WTC11 (cell line): ENCODE results near the gene UBASH3B.

Experiments
- JUN ChIP-seq: sonication (generic); formaldehyde crosslinking; IDR thresholded peaks from 2 replicates; pipeline ENCODE4 v1.8.0; 2023; ENCODE audit warnings: mild to moderate bottlenecking, missing genetic modification reagents
- MYBL2 ChIP-seq: sonication (generic); formaldehyde crosslinking; IDR thresholded peaks from 2 replicates; pipeline ENCODE4 v1.8.1; 2023; ENCODE audit warnings: mild to moderate bottlenecking, moderate library complexity, missing genetic modification reagents
- NR3C1 ChIP-seq: sonication (generic); formaldehyde crosslinking; conservative IDR thresholded peaks from 2 replicates; pipeline ENCODE4 v1.8.1; 2023; ENCODE audit warnings: low read depth, mild to moderate bottlenecking, missing genetic modification reagents
- SP1 ChIP-seq: sonication (generic); formaldehyde crosslinking; conservative IDR thresholded peaks from 2 replicates; pipeline ENCODE4 v1.8.1; 2022; ENCODE audit warnings: missing genetic modification reagents
- ZNF121 ChIP-seq: sonication (generic); formaldehyde crosslinking; IDR thresholded peaks from 2 replicates; pipeline ENCODE4 v1.8.0; 2023; ENCODE audit warnings: missing genetic modification reagents
- TF ChIP-seq, protein P1 (sequence below): sonication (generic); formaldehyde crosslinking; IDR thresholded peaks from 2 replicates; pipeline ENCODE4 v1.8.0; 2022; ENCODE audit warnings: mild to moderate bottlenecking, missing genetic modification reagents
- TF ChIP-seq, protein P2 (sequence below): fragments of 200-600 bp; IDR thresholded peaks from 2 replicates; pipeline ENCODE4 v1.8.0; 2022; ENCODE audit warnings: antibody characterized with exemption
- TF ChIP-seq, protein P3 (sequence below): sonication (generic); formaldehyde crosslinking; IDR thresholded peaks from 2 replicates; pipeline ENCODE4 v1.8.1; 2023; ENCODE audit warnings: mild to moderate bottlenecking, missing genetic modification reagents
- TF ChIP-seq, protein P4 (sequence below): sonication (generic); formaldehyde crosslinking; IDR thresholded peaks from 2 replicates; pipeline ENCODE4 v1.8.1; 2023; ENCODE audit warnings: mild to moderate bottlenecking, missing genetic modification reagents, moderate library complexity
- TF ChIP-seq, protein P5 (sequence below): sonication (generic); formaldehyde crosslinking; conservative IDR thresholded peaks from 2 replicates; pipeline ENCODE4 v1.8.1; 2023; ENCODE audit warnings: mild to moderate bottlenecking, low read depth, missing genetic modification reagents, moderate library complexity
- TF ChIP-seq, protein P6 (sequence below): fragments of 250-450 bp; sonication (Bioruptor Pico); IDR thresholded peaks from 2 replicates; pipeline ENCODE4 v1.9.0; 2021; ENCODE audit warnings: mild to moderate bottlenecking, borderline replicate concordance
- TF ChIP-seq, protein P7 (sequence below): fragments of 250-450 bp; sonication (Bioruptor Pico); IDR thresholded peaks from 2 replicates; pipeline ENCODE4 v1.9.0; 2021; ENCODE audit warnings: mild to moderate bottlenecking
- TF ChIP-seq, protein P8 (sequence below): sonication (generic); formaldehyde crosslinking; IDR thresholded peaks from 2 replicates; pipeline ENCODE4 v1.8.0; 2022; ENCODE audit warnings: missing genetic modification reagents
- TF ChIP-seq, protein P9 (sequence below): fragments of 250-450 bp; sonication (Bioruptor Pico); IDR thresholded peaks from 2 replicates; pipeline ENCODE4 v1.9.0; 2021; ENCODE audit warnings: mild to moderate bottlenecking

DNA sequence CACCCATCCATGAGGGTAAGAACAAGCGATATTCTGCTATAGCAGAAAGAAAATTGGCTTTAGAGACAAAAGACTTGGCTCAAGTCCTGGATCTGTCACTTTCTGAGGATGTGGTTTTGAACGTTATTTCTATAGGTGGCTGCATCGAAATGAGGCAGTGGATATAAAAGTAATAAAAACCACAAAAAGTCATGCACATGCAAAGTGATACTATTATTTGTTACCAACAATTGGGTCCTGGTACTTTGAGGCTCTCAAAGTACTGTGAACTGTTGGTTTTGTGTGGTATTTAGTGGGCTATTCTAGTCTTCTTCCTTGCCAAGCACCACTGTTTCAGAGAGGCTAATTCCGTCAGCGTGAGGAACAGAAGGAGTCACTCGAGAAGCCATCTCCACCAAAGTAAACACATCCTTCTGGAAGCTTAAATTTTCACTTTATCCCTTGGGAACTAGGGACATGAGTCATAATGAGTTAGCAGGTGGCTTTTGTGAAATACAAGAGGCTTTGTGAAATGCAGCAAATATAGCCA, 13.1 kb downstream of the UBASH3B start:
- TF ChIP-seq, protein P1, sequence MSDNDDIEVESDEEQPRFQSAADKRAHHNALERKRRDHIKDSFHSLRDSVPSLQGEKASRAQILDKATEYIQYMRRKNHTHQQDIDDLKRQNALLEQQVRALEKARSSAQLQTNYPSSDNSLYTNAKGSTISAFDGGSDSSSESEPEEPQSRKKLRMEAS (CRISPR knock-in tag): no peak
- TF ChIP-seq, protein P2, sequence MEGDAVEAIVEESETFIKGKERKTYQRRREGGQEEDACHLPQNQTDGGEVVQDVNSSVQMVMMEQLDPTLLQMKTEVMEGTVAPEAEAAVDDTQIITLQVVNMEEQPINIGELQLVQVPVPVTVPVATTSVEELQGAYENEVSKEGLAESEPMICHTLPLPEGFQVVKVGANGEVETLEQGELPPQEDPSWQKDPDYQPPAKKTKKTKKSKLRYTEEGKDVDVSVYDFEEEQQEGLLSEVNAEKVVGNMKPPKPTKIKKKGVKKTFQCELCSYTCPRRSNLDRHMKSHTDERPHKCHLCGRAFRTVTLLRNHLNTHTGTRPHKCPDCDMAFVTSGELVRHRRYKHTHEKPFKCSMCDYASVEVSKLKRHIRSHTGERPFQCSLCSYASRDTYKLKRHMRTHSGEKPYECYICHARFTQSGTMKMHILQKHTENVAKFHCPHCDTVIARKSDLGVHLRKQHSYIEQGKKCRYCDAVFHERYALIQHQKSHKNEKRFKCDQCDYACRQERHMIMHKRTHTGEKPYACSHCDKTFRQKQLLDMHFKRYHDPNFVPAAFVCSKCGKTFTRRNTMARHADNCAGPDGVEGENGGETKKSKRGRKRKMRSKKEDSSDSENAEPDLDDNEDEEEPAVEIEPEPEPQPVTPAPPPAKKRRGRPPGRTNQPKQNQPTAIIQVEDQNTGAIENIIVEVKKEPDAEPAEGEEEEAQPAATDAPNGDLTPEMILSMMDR: no peak
- TF ChIP-seq, protein P3, sequence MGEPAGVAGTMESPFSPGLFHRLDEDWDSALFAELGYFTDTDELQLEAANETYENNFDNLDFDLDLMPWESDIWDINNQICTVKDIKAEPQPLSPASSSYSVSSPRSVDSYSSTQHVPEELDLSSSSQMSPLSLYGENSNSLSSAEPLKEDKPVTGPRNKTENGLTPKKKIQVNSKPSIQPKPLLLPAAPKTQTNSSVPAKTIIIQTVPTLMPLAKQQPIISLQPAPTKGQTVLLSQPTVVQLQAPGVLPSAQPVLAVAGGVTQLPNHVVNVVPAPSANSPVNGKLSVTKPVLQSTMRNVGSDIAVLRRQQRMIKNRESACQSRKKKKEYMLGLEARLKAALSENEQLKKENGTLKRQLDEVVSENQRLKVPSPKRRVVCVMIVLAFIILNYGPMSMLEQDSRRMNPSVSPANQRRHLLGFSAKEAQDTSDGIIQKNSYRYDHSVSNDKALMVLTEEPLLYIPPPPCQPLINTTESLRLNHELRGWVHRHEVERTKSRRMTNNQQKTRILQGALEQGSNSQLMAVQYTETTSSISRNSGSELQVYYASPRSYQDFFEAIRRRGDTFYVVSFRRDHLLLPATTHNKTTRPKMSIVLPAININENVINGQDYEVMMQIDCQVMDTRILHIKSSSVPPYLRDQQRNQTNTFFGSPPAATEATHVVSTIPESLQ (CRISPR knock-in tag): no peak
- TF ChIP-seq, protein P4, sequence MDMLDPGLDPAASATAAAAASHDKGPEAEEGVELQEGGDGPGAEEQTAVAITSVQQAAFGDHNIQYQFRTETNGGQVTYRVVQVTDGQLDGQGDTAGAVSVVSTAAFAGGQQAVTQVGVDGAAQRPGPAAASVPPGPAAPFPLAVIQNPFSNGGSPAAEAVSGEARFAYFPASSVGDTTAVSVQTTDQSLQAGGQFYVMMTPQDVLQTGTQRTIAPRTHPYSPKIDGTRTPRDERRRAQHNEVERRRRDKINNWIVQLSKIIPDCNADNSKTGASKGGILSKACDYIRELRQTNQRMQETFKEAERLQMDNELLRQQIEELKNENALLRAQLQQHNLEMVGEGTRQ (CRISPR knock-in tag): no peak
- TF ChIP-seq, protein P5, sequence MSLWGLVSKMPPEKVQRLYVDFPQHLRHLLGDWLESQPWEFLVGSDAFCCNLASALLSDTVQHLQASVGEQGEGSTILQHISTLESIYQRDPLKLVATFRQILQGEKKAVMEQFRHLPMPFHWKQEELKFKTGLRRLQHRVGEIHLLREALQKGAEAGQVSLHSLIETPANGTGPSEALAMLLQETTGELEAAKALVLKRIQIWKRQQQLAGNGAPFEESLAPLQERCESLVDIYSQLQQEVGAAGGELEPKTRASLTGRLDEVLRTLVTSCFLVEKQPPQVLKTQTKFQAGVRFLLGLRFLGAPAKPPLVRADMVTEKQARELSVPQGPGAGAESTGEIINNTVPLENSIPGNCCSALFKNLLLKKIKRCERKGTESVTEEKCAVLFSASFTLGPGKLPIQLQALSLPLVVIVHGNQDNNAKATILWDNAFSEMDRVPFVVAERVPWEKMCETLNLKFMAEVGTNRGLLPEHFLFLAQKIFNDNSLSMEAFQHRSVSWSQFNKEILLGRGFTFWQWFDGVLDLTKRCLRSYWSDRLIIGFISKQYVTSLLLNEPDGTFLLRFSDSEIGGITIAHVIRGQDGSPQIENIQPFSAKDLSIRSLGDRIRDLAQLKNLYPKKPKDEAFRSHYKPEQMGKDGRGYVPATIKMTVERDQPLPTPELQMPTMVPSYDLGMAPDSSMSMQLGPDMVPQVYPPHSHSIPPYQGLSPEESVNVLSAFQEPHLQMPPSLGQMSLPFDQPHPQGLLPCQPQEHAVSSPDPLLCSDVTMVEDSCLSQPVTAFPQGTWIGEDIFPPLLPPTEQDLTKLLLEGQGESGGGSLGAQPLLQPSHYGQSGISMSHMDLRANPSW (CRISPR knock-in tag): no peak
- TF ChIP-seq, protein P6, sequence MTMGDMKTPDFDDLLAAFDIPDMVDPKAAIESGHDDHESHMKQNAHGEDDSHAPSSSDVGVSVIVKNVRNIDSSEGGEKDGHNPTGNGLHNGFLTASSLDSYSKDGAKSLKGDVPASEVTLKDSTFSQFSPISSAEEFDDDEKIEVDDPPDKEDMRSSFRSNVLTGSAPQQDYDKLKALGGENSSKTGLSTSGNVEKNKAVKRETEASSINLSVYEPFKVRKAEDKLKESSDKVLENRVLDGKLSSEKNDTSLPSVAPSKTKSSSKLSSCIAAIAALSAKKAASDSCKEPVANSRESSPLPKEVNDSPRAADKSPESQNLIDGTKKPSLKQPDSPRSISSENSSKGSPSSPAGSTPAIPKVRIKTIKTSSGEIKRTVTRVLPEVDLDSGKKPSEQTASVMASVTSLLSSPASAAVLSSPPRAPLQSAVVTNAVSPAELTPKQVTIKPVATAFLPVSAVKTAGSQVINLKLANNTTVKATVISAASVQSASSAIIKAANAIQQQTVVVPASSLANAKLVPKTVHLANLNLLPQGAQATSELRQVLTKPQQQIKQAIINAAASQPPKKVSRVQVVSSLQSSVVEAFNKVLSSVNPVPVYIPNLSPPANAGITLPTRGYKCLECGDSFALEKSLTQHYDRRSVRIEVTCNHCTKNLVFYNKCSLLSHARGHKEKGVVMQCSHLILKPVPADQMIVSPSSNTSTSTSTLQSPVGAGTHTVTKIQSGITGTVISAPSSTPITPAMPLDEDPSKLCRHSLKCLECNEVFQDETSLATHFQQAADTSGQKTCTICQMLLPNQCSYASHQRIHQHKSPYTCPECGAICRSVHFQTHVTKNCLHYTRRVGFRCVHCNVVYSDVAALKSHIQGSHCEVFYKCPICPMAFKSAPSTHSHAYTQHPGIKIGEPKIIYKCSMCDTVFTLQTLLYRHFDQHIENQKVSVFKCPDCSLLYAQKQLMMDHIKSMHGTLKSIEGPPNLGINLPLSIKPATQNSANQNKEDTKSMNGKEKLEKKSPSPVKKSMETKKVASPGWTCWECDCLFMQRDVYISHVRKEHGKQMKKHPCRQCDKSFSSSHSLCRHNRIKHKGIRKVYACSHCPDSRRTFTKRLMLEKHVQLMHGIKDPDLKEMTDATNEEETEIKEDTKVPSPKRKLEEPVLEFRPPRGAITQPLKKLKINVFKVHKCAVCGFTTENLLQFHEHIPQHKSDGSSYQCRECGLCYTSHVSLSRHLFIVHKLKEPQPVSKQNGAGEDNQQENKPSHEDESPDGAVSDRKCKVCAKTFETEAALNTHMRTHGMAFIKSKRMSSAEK (CRISPR knock-in tag): no peak
- TF ChIP-seq, protein P7, sequence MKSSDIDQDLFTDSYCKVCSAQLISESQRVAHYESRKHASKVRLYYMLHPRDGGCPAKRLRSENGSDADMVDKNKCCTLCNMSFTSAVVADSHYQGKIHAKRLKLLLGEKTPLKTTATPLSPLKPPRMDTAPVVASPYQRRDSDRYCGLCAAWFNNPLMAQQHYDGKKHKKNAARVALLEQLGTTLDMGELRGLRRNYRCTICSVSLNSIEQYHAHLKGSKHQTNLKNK: no peak
- no peak for TF ChIP-seq SP1 (CRISPR knock-in tag)
- no peak for TF ChIP-seq NR3C1 (CRISPR knock-in tag)
- TF ChIP-seq JUN (CRISPR knock-in tag): no peak
- TF ChIP-seq, protein P8, sequence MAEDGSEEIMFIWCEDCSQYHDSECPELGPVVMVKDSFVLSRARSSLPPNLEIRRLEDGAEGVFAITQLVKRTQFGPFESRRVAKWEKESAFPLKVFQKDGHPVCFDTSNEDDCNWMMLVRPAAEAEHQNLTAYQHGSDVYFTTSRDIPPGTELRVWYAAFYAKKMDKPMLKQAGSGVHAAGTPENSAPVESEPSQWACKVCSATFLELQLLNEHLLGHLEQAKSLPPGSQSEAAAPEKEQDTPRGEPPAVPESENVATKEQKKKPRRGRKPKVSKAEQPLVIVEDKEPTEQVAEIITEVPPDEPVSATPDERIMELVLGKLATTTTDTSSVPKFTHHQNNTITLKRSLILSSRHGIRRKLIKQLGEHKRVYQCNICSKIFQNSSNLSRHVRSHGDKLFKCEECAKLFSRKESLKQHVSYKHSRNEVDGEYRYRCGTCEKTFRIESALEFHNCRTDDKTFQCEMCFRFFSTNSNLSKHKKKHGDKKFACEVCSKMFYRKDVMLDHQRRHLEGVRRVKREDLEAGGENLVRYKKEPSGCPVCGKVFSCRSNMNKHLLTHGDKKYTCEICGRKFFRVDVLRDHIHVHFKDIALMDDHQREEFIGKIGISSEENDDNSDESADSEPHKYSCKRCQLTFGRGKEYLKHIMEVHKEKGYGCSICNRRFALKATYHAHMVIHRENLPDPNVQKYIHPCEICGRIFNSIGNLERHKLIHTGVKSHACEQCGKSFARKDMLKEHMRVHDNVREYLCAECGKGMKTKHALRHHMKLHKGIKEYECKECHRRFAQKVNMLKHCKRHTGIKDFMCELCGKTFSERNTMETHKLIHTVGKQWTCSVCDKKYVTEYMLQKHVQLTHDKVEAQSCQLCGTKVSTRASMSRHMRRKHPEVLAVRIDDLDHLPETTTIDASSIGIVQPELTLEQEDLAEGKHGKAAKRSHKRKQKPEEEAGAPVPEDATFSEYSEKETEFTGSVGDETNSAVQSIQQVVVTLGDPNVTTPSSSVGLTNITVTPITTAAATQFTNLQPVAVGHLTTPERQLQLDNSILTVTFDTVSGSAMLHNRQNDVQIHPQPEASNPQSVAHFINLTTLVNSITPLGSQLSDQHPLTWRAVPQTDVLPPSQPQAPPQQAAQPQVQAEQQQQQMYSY (CRISPR knock-in tag): no peak
- TF ChIP-seq, protein P9, sequence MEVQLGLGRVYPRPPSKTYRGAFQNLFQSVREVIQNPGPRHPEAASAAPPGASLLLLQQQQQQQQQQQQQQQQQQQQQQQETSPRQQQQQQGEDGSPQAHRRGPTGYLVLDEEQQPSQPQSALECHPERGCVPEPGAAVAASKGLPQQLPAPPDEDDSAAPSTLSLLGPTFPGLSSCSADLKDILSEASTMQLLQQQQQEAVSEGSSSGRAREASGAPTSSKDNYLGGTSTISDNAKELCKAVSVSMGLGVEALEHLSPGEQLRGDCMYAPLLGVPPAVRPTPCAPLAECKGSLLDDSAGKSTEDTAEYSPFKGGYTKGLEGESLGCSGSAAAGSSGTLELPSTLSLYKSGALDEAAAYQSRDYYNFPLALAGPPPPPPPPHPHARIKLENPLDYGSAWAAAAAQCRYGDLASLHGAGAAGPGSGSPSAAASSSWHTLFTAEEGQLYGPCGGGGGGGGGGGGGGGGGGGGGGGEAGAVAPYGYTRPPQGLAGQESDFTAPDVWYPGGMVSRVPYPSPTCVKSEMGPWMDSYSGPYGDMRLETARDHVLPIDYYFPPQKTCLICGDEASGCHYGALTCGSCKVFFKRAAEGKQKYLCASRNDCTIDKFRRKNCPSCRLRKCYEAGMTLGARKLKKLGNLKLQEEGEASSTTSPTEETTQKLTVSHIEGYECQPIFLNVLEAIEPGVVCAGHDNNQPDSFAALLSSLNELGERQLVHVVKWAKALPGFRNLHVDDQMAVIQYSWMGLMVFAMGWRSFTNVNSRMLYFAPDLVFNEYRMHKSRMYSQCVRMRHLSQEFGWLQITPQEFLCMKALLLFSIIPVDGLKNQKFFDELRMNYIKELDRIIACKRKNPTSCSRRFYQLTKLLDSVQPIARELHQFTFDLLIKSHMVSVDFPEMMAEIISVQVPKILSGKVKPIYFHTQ (CRISPR knock-in tag): no peak
- TF ChIP-seq MYBL2 (CRISPR knock-in tag): no peak
- no peak for TF ChIP-seq ZNF121 (CRISPR knock-in tag)
